Astrocyte (in vitro differentiated cells and primary cell): Measurements from ENCODE around the gene TMEM200A.

Experiments
- CTCF ChIP-seq: IDR thresholded peaks from 2 replicates; pipeline ENCODE4 v1.5.1; 2011; ENCODE audit warnings: low read depth, mild to moderate bottlenecking, inconsistent platforms, low read length, moderate library complexity; ENCODE audit not compliant: insufficient read depth
- EZH2 ChIP-seq: IDR thresholded peaks from 2 replicates; pipeline ENCODE4 v1.6.1; 2012; ENCODE audit warnings: mild to moderate bottlenecking, low read length, inconsistent platforms; ENCODE audit not compliant: insufficient read depth

- TF ChIP-seq EZH2 (no peak), CTCF (no peak)
Observed at GRCh38 chr6:130434174-130434873, 68.5 kb downstream of the TMEM200A start.
